AG04449 (cell line): ENCODE measurements around the gene ZMYM4.

Experiments
- CTCF ChIA-PET: fragments of 350-600 bp; formaldehyde crosslinking; extraction: SDS; loops from one replicate; lab custom pipeline; 2021; ENCODE audit warnings: antibody characterized with exemption; lab: Yijun Ruan, JAX
- POLR2A ChIA-PET: fragments of 400-600, 350-600 bp; formaldehyde crosslinking; extraction: SDS; loops from one replicate; lab custom pipeline; 2020; ENCODE audit warnings: antibody characterized with exemption, inconsistent platforms; lab: Yijun Ruan, JAX
- DNase-seq: peaks from one replicate; pipeline ENCODE4 v3.0.0-alpha.2; 2010; ENCODE audit warnings: low read depth, low spot score
- H3K4me3 ChIP-seq: 2 replicates; pipeline ENCODE4 v1.5.1; 2011; ENCODE audit warnings: low read depth, mild to moderate bottlenecking, control low read depth, low read length
- CTCF ChIP-seq: IDR thresholded peaks from one replicate; pipeline ENCODE4 v1.5.1; 2011; ENCODE audit warnings: mild to moderate bottlenecking, moderate library complexity, low read length, control low read depth, inconsistent platforms; ENCODE audit not compliant: insufficient read depth; ENCODE audit errors: missing control alignments

ZMYM4 gene

GRCh38 chr1:35305383-35305782 is 36.9 kb downstream of the ZMYM4 start:
- ChIA-PET POLR2A (no interaction called here), CTCF (no interaction called here)
- H3K4me3 ChIP-seq, result no peak overlapping the region
- no peak for TF ChIP-seq CTCF
- DNase-seq, result no peak

- ChIA-PET CTCF (interaction anchor here (0.9 kb wide), 1 partner anchor 114 kb away, joined by 3 read pairs; no protein-coding TSS in a partner anchor), POLR2A (no interaction called here)
- DNase-seq, result no peak
- TF ChIP-seq CTCF, result no peak
- no peak overlapping the region for H3K4me3 ChIP-seq
Measured at GRCh38 chr1:35315649-35316048, 47.1 kb downstream of the ZMYM4 start.

- no peak for TF ChIP-seq CTCF
- no peak for DNase-seq
- CTCF ChIA-PET, result interaction anchor here (0.9 kb wide), 1 partner anchor 114 kb away, joined by 3 read pairs; no protein-coding TSS in a partner anchor
- POLR2A ChIA-PET, result no interaction called here
- no peak overlapping the region for H3K4me3 ChIP-seq
Measured at GRCh38 chr1:35316264-35316663, 47.8 kb downstream of the ZMYM4 start.

- POLR2A ChIA-PET, result no interaction called here
- no peak for DNase-seq
- H3K4me3 ChIP-seq, result no peak overlapping the region
- TF ChIP-seq CTCF, result no peak
- CTCF ChIA-PET, result interaction anchor here (1.5 kb wide), 1 partner anchor 14 kb away, joined by 4 read pairs; no protein-coding TSS in a partner anchor
Measured at GRCh38 chr1:35319988-35320713, 51.6 kb downstream of the ZMYM4 start.

GRCh38 chr1:35320937-35321336 is 52.4 kb downstream of the ZMYM4 start:
- POLR2A ChIA-PET, result interaction anchor here (0.5 to 0.7 kb wide), 2 partner anchors 20 to 449 kb away, joined by 3 to 4 read pairs; partner anchors contain the start of gene CLSPN
- CTCF ChIA-PET, result interaction anchor here (1.0 to 1.5 kb wide), 2 partner anchors 13 to 119 kb away, joined by 4 to 5 read pairs; no protein-coding TSS in a partner anchor
- DNase-seq, result no peak
- no peak for TF ChIP-seq CTCF
- H3K4me3 ChIP-seq, result no peak overlapping the region

- POLR2A ChIA-PET, result no interaction called here
- CTCF ChIA-PET, result no interaction called here
- no peak overlapping the region for H3K4me3 ChIP-seq
- no peak for DNase-seq
- no peak for TF ChIP-seq CTCF
Measured at GRCh38 chr1:35324486-35324885, 56.0 kb downstream of the ZMYM4 start.
